Fibroblast of peridontal ligament (primary cell): ENCODE measurements around the gene PCDH9.
"Not testable (repeated sequence)": the region's sequence is repeated elsewhere in the genome, so short reads cannot be mapped to it uniquely, and the experiment has no call there.

Experiments
- DNase-seq: peaks from one replicate; pipeline ENCODE4 v3.0.0-alpha.2; 2010; ENCODE audit errors: extremely low read depth

Gene PCDH9

DNA sequence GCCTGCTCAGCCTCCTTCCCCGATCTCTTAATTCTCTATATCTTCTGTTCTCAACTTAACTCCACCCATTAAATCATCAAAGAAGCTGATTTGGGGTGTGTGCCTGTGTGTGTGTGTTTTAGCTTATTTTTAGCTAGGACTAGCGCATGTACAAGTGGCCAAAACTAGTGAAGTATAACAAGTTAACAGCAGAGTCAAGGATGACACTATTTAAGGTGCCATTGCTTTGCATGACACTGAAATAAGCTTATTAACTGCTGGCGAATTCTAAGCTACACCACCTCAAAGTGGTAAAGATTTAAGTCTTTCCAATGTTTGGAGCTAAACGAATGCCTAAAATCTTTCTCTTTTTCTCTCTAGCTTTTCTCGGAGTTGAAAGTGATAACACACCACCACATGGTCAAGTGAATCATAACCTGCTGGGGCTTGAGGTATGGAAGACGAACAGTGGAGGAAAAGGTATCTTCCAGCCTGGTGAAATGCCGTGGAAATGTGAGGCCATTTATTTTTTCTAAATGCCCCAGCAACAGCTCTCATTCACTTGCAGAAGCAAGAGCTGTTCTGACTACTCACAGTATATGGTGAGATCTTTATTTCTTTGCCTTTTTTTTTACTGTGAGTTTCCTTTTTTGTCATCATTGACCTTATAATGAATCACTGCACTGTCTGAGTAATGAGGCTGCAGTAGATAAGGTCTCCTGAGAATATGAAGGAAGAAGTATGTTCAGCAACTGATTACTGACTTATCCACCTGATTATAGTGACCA lies 570.3 kb downstream of the PCDH9 start:
- peak; percentile 82 for DNase-seq

DNA sequence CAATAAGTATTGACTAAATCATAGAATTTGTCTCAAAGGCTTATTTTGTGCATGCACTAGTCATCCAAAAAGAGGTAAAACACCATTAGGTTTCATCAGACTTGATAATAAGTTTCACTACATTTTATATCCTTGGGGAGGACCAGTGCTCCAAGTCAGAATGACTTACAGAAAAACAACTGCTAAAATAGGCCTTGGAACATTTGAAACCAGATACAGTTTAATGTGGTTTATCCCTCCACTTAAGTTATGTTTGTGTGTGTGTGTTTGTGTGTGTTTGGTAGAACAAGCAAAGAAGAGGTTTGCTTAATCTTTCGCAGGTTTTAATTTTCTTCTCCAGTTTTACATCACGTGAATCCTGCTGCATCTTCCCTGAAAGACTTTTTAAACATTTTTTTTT lies 570.9 kb downstream of the PCDH9 start:
- DNase-seq, result peak; percentile 65

DNA sequence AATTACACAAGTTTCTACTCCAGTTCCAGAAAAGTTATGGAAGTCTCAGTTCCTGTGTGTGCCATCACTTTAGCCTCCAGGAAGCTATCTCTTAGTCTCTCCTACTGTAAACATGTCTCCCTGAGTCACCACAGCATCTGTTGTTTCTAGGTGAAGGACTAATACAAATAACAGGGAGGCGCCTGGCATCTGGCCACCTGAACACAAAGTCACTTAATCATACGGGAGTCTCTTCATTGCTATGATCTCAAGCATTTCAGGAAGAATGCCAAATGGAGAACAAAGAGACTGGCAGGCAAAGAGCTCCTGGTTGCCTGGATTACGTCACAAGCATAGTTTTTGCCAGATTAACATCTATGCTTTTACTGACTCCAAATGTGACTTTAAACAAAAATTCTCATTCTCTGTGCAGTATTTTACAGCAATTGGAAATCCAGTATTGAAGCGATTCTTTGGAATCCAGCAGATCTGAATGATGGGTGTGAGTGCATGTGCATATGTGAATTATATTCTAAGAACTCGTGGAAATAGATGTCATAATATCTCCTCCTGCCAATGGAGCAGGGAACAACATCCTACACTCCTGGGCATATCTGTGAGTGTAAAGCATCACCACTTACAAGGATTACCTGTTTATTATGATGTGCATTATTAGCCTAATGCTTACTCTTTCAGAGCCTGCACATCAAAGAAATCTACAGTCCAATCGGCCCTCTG lies 572.8 kb downstream of the PCDH9 start:
- DNase-seq, result peak; percentile 89

DNA sequence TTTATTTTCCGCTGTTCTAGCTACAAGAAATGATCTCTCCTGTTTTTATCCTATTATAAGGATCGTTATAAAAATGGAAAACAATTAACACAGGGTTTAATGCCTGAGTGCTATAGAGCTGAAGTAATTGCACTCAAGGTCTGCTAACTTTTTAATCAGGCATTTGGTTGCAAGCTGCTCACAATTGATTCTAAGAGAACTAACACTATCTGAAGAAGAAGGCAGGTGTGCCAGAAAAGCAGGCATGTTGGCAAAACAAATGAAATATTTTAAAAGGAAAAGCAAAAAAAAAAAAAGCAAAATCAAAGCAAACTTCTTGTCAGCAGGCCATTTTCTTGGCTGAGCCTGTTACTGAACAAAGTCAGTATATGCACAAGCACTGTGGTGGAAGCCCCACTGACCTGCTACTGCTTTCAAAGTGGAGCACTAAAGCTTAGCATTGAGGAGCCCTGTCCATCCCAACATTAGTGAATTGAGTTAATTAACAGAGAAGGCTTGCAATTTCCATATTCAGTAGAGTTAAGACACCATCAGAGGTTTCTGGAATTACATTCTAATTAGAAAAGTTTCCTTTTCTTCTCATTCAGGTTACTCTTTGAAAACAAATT lies 574.2 kb downstream of the PCDH9 start:
- DNase-seq, result no peak

DNA sequence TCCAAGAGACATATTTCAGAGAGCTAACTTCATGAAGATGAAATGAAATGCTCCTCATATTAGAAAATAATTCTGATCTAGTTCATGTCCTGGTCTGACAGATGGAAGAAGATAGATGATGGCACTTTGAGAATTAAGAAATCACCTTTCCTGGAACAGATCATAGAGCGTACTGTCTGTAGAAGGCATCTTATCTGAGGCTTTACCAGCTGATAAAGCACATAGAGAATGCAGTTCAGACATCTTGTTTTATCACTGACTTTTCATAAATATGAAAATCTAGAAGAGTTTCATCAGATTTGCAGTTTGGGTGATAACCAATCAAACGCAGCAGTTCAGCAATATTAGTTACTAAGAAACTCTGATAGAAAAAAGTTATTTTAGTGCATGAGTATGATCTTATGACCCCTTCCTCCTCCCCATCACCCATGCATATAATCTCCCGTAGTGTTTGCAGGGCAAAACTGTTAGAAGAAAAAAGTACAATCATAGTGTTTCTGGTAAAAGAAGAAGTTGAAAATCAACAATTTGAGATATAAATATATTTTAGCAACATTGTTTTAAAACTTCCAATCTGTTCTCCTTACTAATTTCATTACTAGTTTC lies 585.2 kb downstream of the PCDH9 start:
- no peak for DNase-seq

DNA sequence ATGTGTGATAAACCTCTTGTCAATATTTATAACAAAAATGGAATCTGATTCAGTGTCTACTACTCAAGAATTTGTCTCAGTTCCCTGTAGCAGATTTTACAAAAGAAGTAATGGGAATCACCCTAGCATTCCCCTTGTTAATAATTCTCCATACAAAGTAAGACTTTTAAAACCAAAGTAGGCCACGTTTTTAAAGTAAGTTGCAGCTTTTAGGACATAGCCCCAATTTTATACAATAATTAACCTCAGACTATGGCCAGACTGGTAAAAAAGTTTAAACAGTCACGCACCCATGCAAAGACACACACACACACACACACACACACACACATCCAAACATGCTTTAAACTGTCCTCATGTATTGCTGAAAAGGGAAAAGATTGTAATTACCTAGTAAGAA lies 589.9 kb downstream of the PCDH9 start:
- no peak for DNase-seq

DNA sequence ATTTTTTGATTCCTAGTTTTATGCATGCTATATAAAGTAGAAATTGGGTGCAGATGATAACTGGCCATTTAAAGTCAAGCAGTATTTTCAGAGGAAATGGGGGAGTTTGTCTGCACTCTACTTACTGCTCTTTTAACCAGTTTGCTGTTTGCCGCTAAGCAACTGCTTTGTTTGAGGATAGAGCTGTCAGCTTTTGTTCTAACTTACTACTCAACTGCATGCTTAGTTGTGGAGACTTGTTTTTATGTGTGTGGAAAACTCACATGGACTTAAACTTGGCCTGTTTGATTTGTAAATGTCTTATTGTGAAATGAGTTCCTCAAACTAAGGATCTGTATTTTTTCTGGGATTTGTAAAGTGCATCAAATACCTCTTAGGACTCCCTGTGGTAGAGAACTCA lies 591.1 kb downstream of the PCDH9 start:
- DNase-seq, result no peak

DNA sequence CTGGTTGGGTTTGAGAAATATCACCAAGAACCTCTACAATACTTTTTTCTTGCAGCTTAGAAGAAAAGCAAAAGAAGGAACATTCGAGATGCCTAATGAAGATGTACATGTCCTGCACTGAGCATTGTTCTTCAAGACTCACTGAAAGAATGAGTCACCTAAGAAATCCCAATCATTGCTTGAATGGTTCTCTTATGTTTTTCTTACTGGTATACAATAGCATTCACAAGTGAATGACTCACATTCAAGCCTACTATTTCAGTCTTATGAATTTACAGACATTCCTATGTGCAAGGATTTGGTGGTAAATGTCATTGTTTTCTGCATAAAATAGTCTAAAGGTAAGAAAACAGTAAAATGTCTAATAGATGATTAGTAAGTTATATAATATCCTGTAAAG lies 594.6 kb downstream of the PCDH9 start:
- DNase-seq, result peak; percentile 89

DNA sequence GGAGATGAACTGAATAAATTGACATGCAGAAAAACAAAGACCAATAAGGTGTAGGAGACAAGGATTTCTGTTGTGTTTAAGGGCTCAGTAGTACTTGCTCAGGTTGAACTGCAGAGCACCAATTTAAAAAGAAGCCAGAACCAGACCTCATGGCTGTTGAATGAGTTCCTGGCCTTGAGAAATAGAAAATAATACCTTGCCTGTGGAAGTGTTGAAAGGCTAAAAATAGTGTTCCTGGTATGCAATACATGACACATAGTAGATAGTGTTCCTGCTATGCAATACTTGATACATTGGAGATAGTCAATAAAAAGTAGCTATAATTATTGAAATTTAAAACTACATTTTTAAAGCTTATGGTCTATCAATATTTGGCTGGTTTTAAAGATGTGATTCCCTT lies 595.8 kb downstream of the PCDH9 start:
- no peak for DNase-seq

DNA sequence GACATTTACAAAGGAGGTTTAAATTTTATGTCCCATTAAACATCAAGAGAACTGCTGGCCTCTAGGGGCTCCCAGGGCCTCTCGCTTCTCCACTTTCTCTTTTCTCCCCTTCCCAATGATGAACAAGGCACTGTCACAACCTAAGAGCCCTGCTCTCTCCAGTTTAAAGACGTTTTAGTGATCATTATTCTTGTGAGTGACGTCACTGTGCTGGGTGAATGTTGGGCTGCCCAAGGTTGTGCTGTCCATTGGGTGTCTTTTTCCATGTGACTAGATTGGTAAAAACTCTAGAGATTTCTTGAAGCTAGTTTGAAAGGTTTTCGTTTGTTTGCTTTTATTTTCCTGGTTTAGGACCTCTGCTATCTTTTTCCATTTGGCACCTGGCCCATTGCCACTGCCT lies 602.6 kb downstream of the PCDH9 start:
- DNase-seq, result no peak

DNA sequence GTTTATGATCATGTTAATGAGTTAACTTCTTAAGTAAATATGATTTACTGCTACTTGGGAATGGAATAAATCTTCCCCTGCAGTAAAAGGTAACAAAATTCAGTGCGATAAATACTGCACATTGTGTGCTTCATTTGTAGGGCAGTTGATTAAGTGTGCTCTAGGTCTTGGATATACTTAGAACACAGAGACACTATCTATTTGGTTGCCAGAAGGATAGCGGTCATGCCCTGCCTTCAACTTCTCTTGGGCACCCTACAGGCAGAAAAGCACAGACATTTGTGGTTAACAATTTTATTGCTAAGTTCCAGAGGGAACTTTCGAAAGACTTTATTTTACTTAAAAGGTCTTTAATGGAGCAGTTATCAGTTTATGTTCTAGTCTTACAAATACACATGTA lies 605.8 kb downstream of the PCDH9 start:
- no peak for DNase-seq

DNA sequence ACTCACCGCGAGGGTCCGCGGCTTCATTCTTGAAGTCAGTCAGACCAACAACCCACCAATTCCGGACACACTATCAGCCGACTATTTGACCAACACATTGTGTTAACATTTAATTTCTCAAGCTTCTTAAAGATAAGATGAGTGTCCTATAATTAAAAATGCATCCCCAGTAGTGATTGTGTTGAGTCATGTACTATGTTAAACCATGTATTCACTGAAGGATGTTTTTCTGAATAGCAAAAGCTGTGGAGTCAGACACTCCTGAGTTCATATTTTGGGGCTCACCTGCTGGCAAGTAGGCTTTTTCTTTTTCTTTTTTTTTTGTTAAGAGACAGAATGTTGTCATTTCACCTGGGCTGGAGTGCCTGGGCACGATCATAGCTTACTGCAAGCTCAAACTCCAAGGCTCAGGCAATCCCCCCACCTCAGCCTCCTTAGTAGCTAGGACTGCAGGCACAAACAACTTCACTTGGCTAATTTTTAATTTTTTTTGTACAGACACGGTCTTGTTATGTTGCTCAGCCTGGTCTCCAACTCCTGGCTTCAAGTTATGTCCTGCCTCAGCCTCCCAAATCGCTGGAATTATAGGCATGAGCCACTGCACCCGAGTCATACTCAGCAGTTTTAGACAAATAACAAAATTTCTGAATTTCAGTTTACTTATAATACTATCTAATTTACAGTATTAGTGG lies 606.9 kb downstream of the PCDH9 start:
- DNase-seq, result no peak

DNA sequence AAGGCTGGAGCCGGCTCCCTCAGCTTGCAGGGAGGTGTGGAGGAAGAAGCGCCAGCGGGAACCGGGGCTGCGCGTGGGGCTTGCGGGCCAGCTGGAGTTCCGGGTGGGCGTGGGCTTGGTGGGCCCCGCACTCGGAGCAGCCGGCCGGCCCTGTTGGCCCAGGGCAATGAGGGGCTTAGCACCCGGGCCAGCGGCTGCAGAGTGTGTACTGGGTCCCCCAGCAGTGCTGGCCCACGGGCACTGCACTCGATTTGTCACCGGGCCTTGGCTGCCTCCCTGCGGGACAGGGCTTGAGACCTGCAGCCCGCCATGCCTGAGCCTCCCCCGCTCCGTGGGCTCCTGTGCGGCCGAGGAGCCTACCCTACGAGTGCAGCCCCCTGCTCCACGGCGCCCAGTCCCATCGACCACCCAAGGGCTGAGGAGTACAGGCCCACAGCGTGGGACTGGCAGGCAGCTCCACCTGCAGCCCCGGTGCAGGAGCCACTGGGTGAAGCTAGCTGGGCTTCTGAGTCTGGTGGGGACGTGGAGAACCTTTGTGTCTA lies 608.2 kb downstream of the PCDH9 start:
- not testable (repeated sequence) for DNase-seq

DNA sequence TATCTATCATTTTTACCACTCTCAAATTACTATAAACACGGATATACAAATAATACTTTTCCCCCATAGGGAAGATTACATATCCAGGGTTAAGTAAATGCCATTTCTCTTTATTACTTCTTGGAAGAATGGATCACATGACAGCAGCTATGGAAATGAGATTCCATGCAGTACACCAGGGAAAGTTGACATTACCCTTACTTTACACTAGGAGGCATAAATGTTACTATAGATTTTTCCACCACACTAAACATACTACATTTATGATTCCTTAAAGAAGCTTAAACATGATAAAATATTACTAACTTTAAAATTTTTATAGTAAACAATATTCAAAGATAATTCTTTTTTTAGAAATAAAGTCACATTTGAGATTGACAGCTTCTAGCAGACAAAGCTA lies 611.4 kb downstream of the PCDH9 start:
- DNase-seq, result peak; percentile 69

DNA sequence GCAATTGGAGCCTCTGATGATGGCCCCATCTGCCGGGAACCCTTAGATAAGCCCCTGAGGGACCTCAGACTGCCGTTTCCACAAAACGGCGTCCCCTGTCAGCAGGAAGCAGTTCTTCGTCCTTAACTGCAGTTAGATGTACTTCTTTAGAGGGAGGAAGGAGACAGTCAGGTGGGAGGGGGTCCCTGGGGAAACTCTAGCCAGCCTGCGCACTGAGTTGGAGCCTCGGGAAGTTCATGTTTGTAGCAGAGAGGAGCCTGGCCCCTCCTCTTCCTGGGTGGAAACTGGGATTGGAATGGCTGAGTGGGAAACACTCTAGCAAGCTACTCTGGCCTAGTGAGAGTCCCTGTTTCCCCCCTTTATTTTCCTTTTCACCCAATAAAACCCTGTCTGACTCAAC lies 612.4 kb downstream of the PCDH9 start:
- no peak for DNase-seq

DNA sequence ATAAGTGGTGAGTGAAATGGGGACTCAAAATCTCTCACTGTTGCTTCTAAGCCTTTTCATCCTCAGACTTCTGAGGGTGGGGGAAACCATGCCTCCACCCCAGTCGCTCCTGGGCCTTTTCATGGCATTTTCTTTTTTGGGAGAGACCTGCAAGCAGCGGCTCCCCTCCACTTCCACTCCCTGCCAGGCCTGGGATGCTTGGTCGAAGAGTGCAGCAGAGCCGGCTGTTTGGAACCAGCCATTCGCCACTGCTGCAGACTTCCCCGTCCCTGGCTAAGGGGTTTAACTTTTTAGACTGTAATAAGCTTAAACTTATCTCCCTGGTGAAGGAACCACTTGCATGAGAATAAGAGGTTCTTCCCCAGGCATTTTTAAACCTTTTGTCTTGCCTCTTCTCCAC lies 617.2 kb downstream of the PCDH9 start:
- no peak for DNase-seq

DNA sequence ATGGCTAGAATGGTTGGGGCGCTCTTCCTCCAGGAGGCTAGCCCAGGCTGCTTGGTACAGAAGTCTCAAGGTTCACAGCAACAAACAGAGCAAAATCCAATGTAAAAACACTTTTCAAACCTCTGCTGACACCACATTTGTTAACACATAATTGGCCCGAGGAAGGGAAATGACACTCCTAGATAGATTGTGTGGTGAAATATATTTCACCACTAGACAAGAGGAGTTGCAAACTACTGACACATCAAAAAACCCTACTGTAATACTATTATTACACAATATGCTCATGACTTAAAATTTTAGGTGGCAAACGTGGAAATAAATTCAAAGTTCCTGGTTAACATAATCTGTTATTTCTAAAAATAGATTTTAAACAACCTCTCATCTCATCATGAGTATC lies 643.6 kb downstream of the PCDH9 start:
- DNase-seq, result no peak

DNA sequence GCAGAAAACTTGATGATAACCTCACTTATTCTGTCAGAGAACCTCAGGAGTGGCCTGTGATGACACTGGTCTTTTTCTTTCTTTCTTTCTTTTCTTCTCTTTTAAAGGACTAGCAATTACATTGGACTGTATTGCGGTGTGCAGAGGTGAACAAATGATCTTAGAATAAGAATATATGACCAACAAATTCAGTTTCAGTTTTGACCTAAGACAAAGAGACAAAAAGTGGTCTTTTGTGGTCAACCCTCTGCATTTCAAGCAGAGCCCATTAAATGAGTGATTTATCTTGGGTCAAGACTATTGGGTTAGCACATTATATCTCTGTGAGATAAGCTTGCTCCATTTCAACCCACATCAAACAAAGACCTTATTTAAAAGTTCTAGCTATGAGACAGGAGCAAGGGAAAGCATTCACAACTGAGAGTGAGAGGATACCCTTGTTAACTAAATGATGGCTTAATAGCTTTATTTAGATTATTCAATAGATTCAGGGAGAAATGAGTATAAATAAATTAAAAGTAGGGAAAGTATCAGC lies 644.4 kb downstream of the PCDH9 start:
- no peak for DNase-seq

DNA sequence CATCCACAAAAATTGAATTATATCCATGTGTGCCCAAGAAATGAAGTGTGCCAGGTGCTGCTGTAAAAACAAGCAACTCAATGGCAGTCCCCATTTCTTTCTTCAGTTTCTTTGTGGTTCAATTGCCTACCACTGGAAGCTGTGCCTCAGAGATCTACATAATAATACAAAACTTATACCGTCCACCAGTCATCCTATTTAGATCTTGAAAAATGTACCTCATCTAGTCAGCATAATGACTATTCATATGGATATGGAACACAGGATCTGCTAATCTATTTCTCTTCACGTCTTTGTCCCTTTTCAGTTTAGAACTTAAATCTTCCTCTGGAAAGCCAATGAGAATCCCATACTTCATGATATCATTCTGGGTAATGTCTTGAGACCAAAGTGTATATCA lies 648.5 kb downstream of the PCDH9 start:
- no peak for DNase-seq

DNA sequence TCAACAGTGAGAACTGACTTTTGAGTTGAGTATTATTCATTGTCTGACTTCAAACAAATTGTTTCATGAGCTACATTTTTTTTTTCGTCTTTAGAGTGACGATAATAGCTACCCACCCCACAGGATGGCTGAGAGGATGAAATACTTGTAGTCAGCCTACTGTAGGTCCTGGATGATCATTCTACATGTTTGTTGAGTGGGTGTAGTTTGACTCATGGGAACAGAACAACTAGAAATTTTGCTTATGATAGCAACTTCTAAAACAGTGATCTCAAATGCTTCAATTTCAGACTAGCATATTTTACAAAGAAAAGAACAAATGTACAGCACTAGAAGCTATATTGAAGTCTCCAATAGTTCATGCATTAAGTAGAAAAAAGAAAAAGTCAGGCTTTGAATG lies 651.8 kb downstream of the PCDH9 start:
- no peak for DNase-seq

DNA sequence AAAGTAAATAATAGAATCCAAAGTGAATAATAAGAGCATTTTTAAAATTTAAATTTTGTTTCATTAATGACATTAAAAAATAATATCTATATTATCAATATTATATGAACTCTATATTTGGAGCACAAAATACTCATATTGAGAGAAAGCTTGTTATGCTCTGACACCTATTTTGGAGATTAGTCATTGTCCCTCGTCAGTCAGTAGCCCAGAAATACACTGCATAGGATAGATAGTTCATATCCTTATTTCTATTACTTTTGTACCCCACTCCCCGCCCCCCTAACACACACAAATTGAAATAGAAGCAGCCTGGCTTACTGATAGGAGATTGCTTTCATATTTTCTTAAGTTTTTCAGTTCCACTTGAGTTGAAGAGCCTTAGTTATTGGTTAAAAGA lies 652.8 kb downstream of the PCDH9 start:
- no peak for DNase-seq

DNA sequence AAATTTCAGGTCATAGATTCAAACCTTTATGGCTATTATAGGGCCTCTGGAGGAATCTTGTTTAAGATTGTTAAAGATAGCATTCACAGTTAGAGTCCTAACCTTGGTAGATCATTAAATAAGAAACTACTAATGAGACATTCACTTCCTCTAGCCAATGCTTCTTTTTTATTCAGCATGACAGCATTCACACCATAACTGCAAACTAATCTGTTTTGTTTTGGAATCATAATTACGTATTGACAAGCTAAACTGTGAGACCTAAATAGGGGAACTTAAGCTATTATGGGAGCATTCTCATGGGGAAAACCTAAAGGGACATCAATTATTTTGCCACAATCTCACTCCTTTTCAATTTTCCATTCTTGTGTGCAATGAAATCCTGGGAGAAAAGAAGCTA lies 653.8 kb downstream of the PCDH9 start:
- no peak for DNase-seq
